ENCODE measurements around the gene FBXL19. TPM values are rescaled to one million over a fixed set of nuclear protein-coding genes. Genes with fewer than 3 reads are reported as not detected.

The FBXL19 gene
- total RNA-seq, 4 donors from 2014 or later = 2.4 to 6.2 (median 4.2) TPM

GRCh38 chr16:30904114-30904780 is 19.1 kb upstream of the FBXL19 start:
- TF ChIP-seq, protein P1, sequence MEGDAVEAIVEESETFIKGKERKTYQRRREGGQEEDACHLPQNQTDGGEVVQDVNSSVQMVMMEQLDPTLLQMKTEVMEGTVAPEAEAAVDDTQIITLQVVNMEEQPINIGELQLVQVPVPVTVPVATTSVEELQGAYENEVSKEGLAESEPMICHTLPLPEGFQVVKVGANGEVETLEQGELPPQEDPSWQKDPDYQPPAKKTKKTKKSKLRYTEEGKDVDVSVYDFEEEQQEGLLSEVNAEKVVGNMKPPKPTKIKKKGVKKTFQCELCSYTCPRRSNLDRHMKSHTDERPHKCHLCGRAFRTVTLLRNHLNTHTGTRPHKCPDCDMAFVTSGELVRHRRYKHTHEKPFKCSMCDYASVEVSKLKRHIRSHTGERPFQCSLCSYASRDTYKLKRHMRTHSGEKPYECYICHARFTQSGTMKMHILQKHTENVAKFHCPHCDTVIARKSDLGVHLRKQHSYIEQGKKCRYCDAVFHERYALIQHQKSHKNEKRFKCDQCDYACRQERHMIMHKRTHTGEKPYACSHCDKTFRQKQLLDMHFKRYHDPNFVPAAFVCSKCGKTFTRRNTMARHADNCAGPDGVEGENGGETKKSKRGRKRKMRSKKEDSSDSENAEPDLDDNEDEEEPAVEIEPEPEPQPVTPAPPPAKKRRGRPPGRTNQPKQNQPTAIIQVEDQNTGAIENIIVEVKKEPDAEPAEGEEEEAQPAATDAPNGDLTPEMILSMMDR (IDR thresholded peaks at IDR 0.05; ENCODE audit: low read depth) = no peak

DNA sequence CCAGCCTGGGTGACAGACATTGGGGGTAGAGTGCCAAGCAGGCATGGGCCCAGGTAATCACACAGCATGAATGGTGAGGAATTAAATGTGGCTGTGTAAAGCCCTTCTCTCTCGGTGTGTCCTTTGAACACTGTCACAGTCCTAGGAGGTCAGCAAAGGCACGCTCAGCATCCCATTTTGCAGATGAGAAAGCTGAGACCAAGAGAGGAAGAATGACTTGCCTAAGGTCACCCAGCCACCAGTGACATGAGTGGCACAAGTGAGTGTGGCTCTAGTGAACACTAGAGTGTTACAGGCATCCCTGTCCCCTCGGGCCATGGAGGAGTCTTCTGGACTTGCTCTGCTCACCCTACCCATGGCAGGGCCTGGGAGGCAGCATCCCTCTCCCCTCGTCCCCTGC is 16.3 kb upstream of the FBXL19 start:
- TF ChIP-seq, protein P1 (IDR thresholded peaks at IDR 0.05; ENCODE audit: low read depth) = no peak

GRCh38 chr16:30910427-30911029 is 12.8 kb upstream of the FBXL19 start:
- TF ChIP-seq, protein P1 (IDR thresholded peaks at IDR 0.05; ENCODE audit: low read depth) = no peak

GRCh38 chr16:30912794-30913412 is 10.5 kb upstream of the FBXL19 start:
- TF ChIP-seq, protein P1 (IDR thresholded peaks at IDR 0.05; ENCODE audit: low read depth) = no peak

DNA sequence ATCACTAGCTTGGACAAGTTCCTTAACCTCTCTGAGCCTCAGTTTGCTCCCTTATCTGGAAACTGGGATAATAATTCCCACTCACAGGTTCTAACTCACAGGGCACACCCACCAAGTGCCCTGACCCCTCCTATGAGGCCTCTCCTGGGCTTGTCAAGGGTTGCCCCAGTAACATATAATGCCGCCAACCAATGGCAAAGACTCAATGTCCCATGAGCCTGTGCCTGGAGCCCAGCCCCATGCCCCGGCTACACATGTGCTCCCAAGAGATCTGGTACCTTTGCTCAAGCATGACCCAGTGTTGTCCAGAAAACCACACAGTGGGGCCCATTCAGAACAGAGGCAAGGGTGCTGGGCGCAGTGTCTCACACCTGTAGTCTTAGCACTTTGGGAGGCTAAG is 8.5 kb upstream of the FBXL19 start:
- TF ChIP-seq, protein P1 (IDR thresholded peaks at IDR 0.05; ENCODE audit: low read depth) = no peak

DNA sequence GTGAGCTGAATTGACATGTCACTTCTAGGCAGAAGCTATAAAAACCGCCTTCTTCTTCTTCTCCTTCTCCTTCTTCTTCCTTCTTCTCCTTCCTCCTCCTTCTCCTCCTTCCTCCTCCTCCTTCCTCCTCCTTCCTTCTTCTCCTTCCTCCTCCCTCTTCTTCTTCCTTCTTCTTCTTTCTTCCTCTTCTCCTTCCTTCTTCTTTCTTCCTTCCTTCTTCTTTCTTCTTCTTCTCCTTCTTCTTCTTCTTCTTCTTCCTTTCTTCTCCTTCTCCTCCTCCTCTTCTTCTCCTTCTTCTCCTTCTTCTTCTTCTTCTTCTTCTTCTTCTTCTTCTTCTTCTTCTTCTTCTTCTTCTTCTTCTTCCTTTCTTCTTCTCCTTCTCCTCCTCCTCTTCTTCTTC is 4.8 kb upstream of the FBXL19 start:
- TF ChIP-seq, protein P1 (IDR thresholded peaks at IDR 0.05; ENCODE audit: low read depth) = no peak

DNA sequence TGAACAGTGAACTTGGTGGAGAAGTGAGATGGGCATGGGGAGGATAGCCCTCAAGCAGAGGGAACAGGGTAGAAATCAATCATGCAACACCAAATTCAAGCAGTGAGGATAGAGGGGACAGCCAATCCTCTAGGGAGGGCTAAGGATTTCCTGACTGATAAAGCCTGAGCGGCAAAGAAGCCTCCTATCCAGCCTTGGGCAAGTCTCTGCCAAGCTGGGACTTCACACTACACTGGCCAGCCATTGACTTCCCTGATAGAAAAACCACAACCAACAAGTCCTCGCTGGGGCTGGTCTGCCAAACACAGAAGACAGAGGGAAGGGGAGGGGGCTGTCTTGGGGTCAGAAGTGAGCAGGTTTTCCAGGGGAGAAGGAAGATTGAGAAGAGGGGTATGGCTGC is 2.5 kb upstream of the FBXL19 start:
- TF ChIP-seq, protein P1 (IDR thresholded peaks at IDR 0.05; ENCODE audit: low read depth) = no peak
